Kidney (tissue), 14 donors: ENCODE results near the gene ROR1. TPM values are rescaled to one million over a fixed set of nuclear protein-coding genes. Genes with fewer than 3 reads are reported as not detected.

ENCODE experiments used
- DNase-seq, 5 donors: peaks; one replicate each; pipeline ENCODE4 v3.0.0-alpha.2; 2013 to 2020
- FAIRE-seq: peaks from 2 replicates; lab custom pipeline; 2012; peaks lifted over from hg19 to GRCh38; lab: Jason Lieb, UNC
- H3K27ac ChIP-seq, 2 donors: one replicate each; pipeline ENCODE4 v1.7.0; 2013; ENCODE audit warnings: low read depth in 2 of 2, low read length in 2 of 2, inconsistent platforms in 1 of 2
- H3K27me3 ChIP-seq: one replicate; pipeline ENCODE4 v1.7.1; 2013; ENCODE audit warnings: low read length, inconsistent platforms; ENCODE audit not compliant: control insufficient read depth, insufficient read depth
- H3K36me3 ChIP-seq, 3 donors: one replicate each; pipeline versions ENCODE4 v1.7.0 to v1.7.1; 2013; ENCODE audit warnings: low read length in 3 of 3, control low read depth in 1 of 3, inconsistent platforms in 1 of 3; ENCODE audit not compliant: insufficient read depth in 3 of 3, control insufficient read depth in 2 of 3
- H3K4me1 ChIP-seq, 3 donors: one replicate each; pipeline versions ENCODE4 v1.7.0 to v1.7.1; 2013; ENCODE audit warnings: low read length in 3 of 3, inconsistent platforms in 1 of 3, low read depth in 1 of 3; ENCODE audit not compliant: control insufficient read depth in 2 of 3, insufficient read depth in 2 of 3
- H3K4me3 ChIP-seq, 3 donors: one replicate each; pipeline versions ENCODE4 v1.7.0 to v1.8.1; 2013; ENCODE audit warnings: low read length in 3 of 3, control low read depth in 1 of 3, inconsistent platforms in 1 of 3
- H3K9ac ChIP-seq, 3 donors: one replicate each; pipeline versions ENCODE4 v1.7.0 to v1.7.1; 2013; ENCODE audit warnings: low read length in 3 of 3, control low read depth in 1 of 3, inconsistent platforms in 1 of 3
- H3K9me3 ChIP-seq, 3 donors: one replicate each; pipeline versions ENCODE4 v1.7.0 to v1.7.1; 2013; ENCODE audit warnings: low read length in 3 of 3, control low read depth in 1 of 3, inconsistent platforms in 1 of 3; ENCODE audit not compliant: control insufficient read depth in 2 of 3, insufficient read depth in 1 of 3
- intact Hi-C: fragments of 100-400 bp; cut with DNase I; formaldehyde crosslinking; loops from one replicate; pipeline ENCODE4 v1.11.1; 2022
- polyA plus RNA-seq: library from polyadenylated mRNA; stranded (reverse); fragments of 350-450 nt; fragmentation: Illumina TruSeq; extraction: RNeasy Lipid Tissue Mini Kit (QIAGEN cat#74804); gene quantifications from one replicate; pipeline ENCODE4 v1.2.3, GENCODE V29; 2014; ENCODE audit warnings: low read depth, low replicate concordance; ENCODE audit not compliant: insufficient read depth
- total RNA-seq: library from RNA; stranded (reverse); fragmentation: NEBNext Ultra II Directional; extraction: Animal tissue kit (Norgen Biotek cat#: 25700); gene quantifications from one replicate; pipeline ENCODE4 v1.2.1, GENCODE V29; 2021
- TF ChIP-seq, protein P1 (sequence below): IDR thresholded peaks from 3 replicates; pipeline ENCODE4 v1.5.1; 2012; ENCODE audit warnings: mild to moderate bottlenecking, moderate library complexity, borderline replicate concordance; ENCODE audit not compliant: insufficient read depth; ENCODE audit errors: extremely low read depth
- donor health status: control.
- donor health status: control.
- donor health status: control.
- donor health status: control.
- donor health status: control.
- donor health status: DM: yes; HTN: yes; CAD: no.
- donor health status: Normal renal cell carcinoma (clear cell type).

ROR1 gene
- total and polyA plus RNA-seq, 2 donors from 2014 or later, result 0.77 to 8.0 TPM

DNA sequence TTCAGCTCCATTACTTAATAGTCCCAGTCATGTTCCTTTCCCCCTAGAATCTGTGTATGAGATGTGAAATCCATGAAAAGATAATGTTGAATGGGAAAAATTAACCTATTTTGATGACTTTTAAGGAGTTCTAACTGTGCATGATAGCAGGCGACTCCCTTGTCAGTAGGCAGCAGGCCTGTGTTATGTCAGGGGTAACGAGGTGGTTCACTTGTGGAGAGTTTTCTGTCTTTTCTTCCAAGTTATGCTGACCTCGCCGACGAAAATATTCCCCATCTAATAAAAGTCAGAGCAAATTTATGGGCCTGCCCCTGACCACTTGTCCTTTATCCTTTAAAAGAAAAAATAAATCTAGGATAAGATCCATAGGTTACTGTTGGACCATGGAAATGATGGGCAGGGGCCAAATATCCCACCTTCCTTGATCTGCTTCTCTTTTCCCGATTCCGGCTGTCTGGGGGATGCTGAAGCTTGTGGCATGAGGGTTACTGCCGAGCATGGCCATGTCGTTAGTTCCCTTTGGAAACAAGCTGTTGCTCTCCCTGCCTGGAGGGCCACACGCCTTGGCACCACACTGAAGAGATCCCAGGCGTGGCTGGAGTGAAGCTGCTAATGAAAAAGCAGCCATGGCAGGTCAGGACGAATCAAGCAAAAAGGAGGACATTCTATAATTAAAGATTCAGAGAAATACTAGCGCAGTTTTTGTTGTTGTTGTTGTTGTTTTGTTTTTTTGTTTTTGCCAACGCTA, 93.8 kb downstream of the ROR1 start:
- H3K36me3 ChIP-seq, result no peaks in the 10 kb centered on the region
- no peaks in the 10 kb centered on the region for H3K9me3 ChIP-seq
- H3K4me1 ChIP-seq, result no peaks in the 10 kb centered on the region
- no peak overlapping the region for H3K4me3 ChIP-seq
- TF ChIP-seq, protein P1, sequence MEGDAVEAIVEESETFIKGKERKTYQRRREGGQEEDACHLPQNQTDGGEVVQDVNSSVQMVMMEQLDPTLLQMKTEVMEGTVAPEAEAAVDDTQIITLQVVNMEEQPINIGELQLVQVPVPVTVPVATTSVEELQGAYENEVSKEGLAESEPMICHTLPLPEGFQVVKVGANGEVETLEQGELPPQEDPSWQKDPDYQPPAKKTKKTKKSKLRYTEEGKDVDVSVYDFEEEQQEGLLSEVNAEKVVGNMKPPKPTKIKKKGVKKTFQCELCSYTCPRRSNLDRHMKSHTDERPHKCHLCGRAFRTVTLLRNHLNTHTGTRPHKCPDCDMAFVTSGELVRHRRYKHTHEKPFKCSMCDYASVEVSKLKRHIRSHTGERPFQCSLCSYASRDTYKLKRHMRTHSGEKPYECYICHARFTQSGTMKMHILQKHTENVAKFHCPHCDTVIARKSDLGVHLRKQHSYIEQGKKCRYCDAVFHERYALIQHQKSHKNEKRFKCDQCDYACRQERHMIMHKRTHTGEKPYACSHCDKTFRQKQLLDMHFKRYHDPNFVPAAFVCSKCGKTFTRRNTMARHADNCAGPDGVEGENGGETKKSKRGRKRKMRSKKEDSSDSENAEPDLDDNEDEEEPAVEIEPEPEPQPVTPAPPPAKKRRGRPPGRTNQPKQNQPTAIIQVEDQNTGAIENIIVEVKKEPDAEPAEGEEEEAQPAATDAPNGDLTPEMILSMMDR, result no peak
- H3K9ac ChIP-seq, result no peak overlapping the region
- DNase-seq (peak in 3 of 5 donors; percentile 23 to 77 (median 62)), FAIRE-seq (no peak)
- H3K27me3 ChIP-seq, result no peaks in the 10 kb centered on the region
- intact Hi-C loops, result no loop called here
- H3K27ac ChIP-seq, result no peak overlapping the region

DNA sequence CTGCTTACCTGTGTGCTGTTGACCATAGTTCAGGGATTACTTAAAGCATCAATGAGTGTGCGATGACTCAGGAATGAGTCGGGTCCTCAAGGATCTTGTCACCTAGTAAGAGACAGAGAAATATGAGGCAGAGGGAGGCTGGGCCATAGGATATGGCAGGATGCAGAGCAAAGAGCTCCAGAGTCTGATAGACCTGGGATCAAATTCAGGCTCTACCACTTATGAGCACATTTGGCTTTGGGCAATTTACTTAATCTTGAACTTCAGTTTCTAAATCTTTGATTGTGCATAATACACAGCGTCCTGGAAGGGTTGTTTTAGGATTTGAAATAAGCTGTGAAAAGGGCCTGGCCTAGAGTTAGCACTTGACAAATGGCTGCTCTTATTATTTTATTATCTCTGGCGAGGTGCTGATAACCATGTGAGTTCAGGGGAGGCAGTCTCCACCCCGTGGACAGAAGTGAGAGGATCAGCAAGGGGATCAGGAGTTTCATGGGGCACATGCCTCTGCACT, 94.5 kb downstream of the ROR1 start:
- Histone ChIP-seq H3K9me3 (no peaks in the 10 kb centered on the region), H3K27me3 (no peaks in the 10 kb centered on the region), H3K36me3 (no peaks in the 10 kb centered on the region), H3K4me1 (no peaks in the 10 kb centered on the region), H3K9ac (no peak overlapping the region), H3K27ac (no peak overlapping the region), H3K4me3 (no peak overlapping the region)
- TF ChIP-seq, protein P1, result no peak
- FAIRE-seq, result no peak
- intact Hi-C loops, result no loop called here
- DNase-seq, result peak in 1 of 5 donors; percentile 21

DNA sequence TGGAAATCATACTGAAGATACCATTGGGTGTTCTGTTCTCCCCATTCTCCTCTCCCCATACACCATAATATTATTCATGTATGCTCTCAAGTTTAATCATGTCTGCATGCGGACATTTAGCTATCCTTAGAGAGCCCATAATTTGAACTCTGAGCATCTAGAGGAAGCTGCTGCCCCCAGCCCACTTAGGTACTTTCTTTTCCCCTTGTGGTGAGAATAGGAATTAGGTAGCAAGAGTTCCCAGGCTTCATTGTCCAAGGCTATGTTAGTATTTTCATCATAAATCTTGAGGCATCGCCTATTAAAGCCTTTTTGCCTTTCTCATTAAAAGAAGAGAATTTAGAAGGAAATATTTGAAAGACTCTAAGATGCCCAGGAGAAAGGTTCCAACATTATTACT, 96.3 kb downstream of the ROR1 start:
- FAIRE-seq (no peak), DNase-seq (no peak)
- Histone ChIP-seq H3K4me3 (no peak overlapping the region), H3K27ac (no peak overlapping the region), H3K9ac (no peak overlapping the region), H3K9me3 (no peaks in the 10 kb centered on the region), H3K4me1 (peaks cover 0 to 4% (median 0%) of the 10 kb centered on the region in 3 donors), H3K36me3 (no peaks in the 10 kb centered on the region), H3K27me3 (no peaks in the 10 kb centered on the region)
- TF ChIP-seq, protein P1, result no peak
- intact Hi-C loops, result no loop called here
